ENCODE data around the gene RTL1.

Gene RTL1

DNA sequence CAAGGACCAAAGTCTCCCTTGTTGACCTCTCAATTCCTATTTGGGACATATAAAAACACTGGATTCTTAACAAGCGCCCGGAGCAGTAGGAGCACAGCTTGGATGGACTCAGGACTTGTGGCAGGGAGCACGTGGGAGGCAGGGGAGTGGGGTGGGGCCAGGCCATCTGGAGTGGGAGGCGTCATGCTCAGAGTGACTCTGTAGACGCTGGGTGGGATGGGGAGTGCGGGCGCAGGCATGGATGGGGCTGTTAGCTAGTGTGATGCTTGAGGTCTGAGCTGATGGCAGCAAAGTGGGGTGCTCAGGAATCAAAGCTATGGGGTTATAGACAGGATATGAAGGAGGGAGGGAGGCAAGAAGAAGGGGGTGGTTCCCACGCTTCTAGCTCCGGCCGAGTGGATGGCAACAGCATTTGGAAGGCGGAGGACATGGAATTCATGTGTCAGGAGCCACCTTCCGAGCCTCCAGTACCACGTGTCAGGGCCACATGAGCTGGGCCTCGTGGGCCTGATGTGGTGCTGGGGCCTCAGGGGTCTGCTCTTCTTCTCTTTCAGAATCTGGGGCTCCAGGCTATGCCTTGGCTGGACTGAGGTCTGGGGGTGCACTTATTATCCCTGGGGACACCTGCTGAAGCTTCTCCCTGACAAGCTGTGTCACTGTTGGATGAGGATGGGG lies 51.4 kb downstream of the RTL1 start:
- H3K9me3 ChIP-seq: no peaks in the 10 kb centered on the region
- H3K27me3 ChIP-seq: no peaks in the 10 kb centered on the region
- H3K4me3 ChIP-seq (ENCODE audit: low read depth, low read length): no peak overlapping the region
- H3K36me3 ChIP-seq: peaks cover 92% of the 10 kb centered on the region
- H3K4me1 ChIP-seq: peaks cover 17% of the 10 kb centered on the region
- TF ChIP-seq, protein P1, sequence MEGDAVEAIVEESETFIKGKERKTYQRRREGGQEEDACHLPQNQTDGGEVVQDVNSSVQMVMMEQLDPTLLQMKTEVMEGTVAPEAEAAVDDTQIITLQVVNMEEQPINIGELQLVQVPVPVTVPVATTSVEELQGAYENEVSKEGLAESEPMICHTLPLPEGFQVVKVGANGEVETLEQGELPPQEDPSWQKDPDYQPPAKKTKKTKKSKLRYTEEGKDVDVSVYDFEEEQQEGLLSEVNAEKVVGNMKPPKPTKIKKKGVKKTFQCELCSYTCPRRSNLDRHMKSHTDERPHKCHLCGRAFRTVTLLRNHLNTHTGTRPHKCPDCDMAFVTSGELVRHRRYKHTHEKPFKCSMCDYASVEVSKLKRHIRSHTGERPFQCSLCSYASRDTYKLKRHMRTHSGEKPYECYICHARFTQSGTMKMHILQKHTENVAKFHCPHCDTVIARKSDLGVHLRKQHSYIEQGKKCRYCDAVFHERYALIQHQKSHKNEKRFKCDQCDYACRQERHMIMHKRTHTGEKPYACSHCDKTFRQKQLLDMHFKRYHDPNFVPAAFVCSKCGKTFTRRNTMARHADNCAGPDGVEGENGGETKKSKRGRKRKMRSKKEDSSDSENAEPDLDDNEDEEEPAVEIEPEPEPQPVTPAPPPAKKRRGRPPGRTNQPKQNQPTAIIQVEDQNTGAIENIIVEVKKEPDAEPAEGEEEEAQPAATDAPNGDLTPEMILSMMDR (IDR thresholded peaks at IDR 0.05; ENCODE audit: low read depth, low read length): no peak
- DNase-seq: no peak

DNA sequence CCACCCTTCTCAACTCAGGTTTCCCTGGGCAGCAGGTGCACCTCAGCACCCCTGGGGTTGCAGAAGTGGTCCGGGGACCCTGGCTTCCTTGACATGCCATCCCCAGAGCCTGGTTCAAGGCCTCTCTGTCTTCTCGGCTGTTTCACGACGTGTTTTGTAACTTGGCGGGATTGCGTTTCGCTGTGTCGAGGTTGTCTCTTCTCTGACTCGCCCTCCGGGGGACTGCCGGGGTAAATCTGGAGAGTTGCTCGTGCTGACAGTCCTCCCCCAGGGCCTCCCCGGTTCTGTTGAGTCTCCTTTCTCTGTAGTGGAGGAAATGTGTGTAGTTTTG lies 52.0 kb downstream of the RTL1 start:
- no peak overlapping the region for H3K4me3 ChIP-seq (ENCODE audit: low read depth, low read length)

DNA sequence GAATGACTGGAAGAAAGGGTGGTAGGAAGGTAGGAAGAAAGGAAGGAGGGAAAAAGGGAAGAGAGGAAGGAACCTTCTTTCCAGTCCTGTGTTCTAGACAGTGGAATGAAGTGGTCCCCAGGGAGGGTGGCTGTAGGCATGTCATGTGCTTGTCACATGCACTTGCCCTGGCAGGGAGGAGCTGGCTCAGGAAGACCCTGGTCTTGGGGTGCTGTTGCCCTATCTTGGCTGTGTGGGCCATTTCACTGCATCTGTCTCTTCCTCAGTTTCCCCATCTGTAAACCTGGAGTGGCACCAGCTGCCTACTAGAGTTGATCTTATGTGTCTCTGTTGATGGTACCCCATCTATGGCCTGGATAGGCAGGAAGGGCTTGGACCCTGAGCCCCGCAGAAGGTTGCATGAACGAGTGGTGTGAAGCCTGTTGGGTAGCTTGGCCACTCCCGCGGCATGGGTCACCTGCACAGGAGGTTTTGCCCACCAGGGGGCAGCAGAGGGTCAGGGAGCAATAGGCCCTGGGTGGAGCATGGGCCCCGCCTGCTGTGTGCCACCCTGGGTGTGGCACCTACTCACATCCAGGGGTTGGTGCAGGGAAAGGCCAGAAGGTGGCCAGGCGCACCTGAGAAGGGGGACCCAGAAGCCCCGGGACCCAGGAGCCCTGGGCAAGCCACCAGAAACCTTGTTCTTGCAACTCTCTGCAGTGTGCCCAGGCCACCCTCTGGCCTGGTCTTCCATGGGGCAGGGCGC lies 52.5 kb downstream of the RTL1 start:
- Histone ChIP-seq H3K4me1 (peaks cover 21% of the 10 kb centered on the region), H3K27me3 (no peaks in the 10 kb centered on the region), H3K4me3 (ENCODE audit: low read depth, low read length) (no peak overlapping the region), H3K9me3 (no peaks in the 10 kb centered on the region), H3K36me3 (peaks cover 91% of the 10 kb centered on the region)
- DNase-seq: peak; percentile 71
- TF ChIP-seq, protein P1 (IDR thresholded peaks at IDR 0.05; ENCODE audit: low read depth, low read length): peak; percentile 82

More for the DNA sequence above, 52.0 kb downstream of the RTL1 start:
- peaks cover 91% of the 10 kb centered on the region for H3K36me3 ChIP-seq
- DNase-seq: no peak
- TF ChIP-seq, protein P1 (IDR thresholded peaks at IDR 0.05; ENCODE audit: low read depth, low read length): no peak
- no peaks in the 10 kb centered on the region for H3K27me3 ChIP-seq
- no peaks in the 10 kb centered on the region for H3K9me3 ChIP-seq
- peaks cover 19% of the 10 kb centered on the region for H3K4me1 ChIP-seq

DNA sequence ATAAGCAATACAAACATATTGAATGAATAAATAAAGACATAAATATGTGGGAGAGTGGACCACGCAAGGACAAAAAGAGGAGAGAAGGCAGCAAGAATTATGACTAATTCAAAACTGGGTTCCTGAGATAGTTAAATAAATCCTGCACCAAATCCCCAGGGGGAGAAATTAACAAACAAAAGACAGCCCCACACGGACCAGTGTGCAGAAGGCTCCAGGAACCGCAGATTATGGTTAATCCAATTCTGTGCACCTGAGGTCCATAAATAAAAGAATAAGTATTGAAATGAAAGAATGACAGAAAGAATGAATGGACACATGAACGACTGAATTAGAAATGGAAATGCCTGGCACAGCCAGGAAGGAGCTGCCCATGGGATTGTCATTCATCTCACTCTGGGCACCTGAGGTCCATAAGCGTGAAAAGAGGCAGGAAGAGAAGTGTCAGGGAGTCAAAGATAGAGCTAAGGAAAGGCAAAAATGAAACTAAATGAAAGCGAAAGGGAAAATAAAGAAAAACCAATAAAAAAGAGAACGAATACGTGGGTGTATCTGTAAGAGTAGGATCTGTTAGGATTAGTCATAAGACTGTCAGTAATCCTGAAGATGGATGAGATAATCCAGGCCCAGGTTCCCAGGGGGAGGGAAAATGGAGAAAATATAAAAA lies 54.3 kb downstream of the RTL1 start:
- H3K36me3 ChIP-seq: peaks cover 91% of the 10 kb centered on the region
- no peaks in the 10 kb centered on the region for H3K9me3 ChIP-seq
- DNase-seq: no peak
- TF ChIP-seq, protein P1 (IDR thresholded peaks at IDR 0.05; ENCODE audit: low read depth, low read length): no peak
- H3K27me3 ChIP-seq: no peaks in the 10 kb centered on the region
- H3K4me1 ChIP-seq: peaks cover 27% of the 10 kb centered on the region
- H3K4me3 ChIP-seq (ENCODE audit: low read depth, low read length): no peak overlapping the region

DNA sequence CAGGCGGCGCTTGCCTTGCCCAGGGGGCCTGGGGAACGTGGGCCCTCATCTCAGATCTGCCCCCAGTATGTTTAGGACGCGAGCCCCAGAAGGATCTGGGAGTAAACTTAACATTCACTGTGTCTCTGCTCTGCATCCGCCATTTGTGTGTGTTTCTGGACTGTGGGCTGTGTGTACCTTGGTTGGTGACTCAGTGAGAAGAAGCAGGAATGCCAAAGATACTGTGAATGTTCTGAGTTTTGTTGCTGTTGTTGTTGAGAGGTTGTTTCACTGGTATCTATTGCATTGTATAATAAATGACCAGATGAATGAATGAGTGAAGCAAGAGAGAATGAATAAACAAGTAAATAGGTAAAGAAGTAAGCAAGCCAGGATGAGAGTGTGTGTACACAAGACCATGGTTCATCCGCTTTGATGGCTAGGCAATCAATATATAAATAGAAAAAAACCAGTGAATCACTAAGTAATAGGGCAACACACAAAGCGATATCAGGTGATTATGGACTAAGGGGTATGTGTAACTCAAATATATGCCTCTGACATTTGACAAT lies 57.1 kb downstream of the RTL1 start:
- H3K9me3 ChIP-seq: no peaks in the 10 kb centered on the region
- H3K36me3 ChIP-seq: peaks cover 95% of the 10 kb centered on the region
- no peaks in the 10 kb centered on the region for H3K27me3 ChIP-seq
- H3K4me1 ChIP-seq: peaks cover 43% of the 10 kb centered on the region
- no peak overlapping the region for H3K4me3 ChIP-seq (ENCODE audit: low read depth, low read length)
- TF ChIP-seq, protein P1 (IDR thresholded peaks at IDR 0.05; ENCODE audit: low read depth, low read length): no peak
- no peak for DNase-seq

All from BE2C (cell line).